ENCODE data around the gene KIAA1328. TPM values are rescaled to one million over a fixed set of nuclear protein-coding genes. Genes with fewer than 3 reads are reported as not detected.

KIAA1328 gene
- total RNA-seq, 2 donors from 2014 or later = 14.4 to 22.7 TPM

DNA sequence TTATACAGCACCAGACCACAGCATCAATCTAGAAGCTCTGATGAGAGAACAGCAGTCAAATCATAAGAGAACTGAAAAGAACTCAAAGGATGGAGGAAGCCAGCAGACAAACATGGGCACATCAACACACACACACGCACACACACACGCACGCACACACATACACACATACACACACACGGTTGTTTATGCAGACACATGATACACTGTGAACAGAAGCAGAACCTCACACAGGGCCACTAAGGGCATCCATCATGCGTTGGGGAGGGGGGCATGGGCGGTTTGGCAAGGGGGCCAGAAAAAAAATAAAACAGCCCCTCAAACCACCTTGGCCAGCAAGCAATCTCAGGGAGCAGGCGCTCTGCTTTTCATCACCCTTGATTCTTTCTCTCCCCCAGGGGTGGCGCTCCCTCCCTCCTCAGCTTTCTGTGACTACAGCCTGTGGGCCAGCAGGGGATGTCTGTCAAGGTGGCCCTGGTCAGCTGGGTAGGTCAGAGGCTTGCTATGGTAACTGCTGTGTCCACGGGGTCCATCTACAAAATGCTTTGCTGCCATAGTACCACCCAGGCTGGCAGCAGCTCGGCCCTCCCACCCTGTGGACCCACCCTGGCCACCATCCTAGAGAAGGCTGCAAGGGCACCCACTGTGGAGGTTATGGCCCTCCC lies 418.7 kb downstream of the KIAA1328 start:
- TF ChIP-seq, protein P1, sequence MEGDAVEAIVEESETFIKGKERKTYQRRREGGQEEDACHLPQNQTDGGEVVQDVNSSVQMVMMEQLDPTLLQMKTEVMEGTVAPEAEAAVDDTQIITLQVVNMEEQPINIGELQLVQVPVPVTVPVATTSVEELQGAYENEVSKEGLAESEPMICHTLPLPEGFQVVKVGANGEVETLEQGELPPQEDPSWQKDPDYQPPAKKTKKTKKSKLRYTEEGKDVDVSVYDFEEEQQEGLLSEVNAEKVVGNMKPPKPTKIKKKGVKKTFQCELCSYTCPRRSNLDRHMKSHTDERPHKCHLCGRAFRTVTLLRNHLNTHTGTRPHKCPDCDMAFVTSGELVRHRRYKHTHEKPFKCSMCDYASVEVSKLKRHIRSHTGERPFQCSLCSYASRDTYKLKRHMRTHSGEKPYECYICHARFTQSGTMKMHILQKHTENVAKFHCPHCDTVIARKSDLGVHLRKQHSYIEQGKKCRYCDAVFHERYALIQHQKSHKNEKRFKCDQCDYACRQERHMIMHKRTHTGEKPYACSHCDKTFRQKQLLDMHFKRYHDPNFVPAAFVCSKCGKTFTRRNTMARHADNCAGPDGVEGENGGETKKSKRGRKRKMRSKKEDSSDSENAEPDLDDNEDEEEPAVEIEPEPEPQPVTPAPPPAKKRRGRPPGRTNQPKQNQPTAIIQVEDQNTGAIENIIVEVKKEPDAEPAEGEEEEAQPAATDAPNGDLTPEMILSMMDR (IDR thresholded peaks at IDR 0.05) = no peak
- Histone ChIP-seq H3K4me3 (no peak overlapping the region), H3K4me1 (ENCODE audit: control insufficient read depth in 1 of 2, low read depth in 2 of 2) (no peaks in the 10 kb centered on the region), H3K27ac (no peak overlapping the region), H3K9me3 (no peaks in the 10 kb centered on the region), H3K36me3 (no peaks in the 10 kb centered on the region), H3K27me3 (replicated peaks; ENCODE audit: insufficient read depth) (no peaks in the 10 kb centered on the region)
- DNase-seq (ENCODE audit: low spot score) (no peak), ATAC-seq (ENCODE audit: insufficient number of reproducible peaks, low FRiP score, low read depth) (no peak)

DNA sequence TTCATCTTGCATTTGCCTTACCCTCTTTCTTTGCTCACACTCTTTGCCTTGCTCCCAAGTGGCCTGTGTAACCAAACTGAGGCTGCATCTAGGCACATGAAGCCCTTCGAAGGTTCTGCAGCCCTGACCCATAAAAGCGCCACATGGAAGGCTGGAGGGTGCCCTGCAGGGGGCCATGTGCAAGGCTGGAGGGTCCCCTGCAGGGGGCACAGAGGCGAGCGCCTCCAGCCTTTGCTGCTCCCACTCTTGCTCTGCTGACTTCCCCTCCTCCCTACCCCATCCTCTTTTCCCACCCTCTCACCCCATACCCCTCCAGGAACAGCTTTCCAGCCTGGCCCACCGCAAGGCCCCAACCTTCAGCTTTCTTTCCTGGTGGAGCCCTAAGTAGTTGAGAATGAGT lies 419.4 kb downstream of the KIAA1328 start:
- Histone ChIP-seq H3K4me1 (ENCODE audit: control insufficient read depth in 1 of 2, low read depth in 2 of 2) (peaks cover 0 to under 1% of the 10 kb centered on the region in 2 donors), H3K9me3 (no peaks in the 10 kb centered on the region), H3K4me3 (no peak overlapping the region), H3K27ac (no peak overlapping the region), H3K27me3 (replicated peaks; ENCODE audit: insufficient read depth) (no peaks in the 10 kb centered on the region), H3K36me3 (no peaks in the 10 kb centered on the region)
- ATAC-seq (ENCODE audit: insufficient number of reproducible peaks, low FRiP score, low read depth) (no peak), DNase-seq (ENCODE audit: low spot score) (no peak)
- TF ChIP-seq, protein P1 (IDR thresholded peaks at IDR 0.05) = no peak

DNA sequence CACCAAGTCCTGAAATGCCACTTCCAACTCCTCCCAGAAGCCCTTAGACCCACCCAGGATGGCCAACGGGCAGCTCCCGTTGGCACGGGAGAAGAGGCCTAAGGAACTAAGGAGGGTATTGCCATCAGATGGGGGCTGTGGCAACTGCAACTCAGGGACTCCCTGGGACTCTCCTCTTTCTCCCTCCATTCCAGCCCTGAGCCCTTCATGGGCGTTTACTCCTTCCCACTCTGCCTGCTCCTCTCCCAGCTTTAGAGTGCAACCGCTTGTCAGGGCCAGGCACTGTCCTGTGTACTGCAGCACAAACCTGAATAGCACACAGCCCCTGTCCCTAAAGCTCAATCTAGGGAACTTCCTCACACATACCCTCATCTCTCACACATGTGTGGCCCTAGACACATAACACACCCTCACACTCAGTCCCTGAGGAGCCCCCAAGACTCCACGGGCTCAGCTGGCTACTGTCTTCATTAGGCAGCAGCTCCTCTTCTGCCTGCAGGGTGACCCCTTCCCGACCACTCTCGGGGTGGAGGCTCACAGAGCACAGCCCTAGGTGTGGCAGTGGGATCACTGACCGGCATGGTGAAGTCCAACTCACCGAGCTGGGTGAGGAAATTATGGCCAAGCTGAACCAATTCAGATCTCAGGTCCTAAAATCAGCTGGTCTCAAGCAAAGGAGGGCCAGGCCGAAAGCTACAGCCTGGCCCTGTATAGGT lies 420.4 kb downstream of the KIAA1328 start:
- TF ChIP-seq, protein P1 (IDR thresholded peaks at IDR 0.05) = no peak
- no peaks in the 10 kb centered on the region for H3K36me3 ChIP-seq
- H3K27ac ChIP-seq = no peak overlapping the region
- no peaks in the 10 kb centered on the region for H3K27me3 ChIP-seq (replicated peaks; ENCODE audit: insufficient read depth)
- peaks cover 0 to 4% of the 10 kb centered on the region in 2 donors for H3K4me1 ChIP-seq (ENCODE audit: control insufficient read depth in 1 of 2, low read depth in 2 of 2)
- H3K4me3 ChIP-seq = no peak overlapping the region
- ATAC-seq (ENCODE audit: insufficient number of reproducible peaks, low FRiP score, low read depth) (no peak), DNase-seq (ENCODE audit: low spot score) (no peak)
- no peaks in the 10 kb centered on the region for H3K9me3 ChIP-seq

DNA sequence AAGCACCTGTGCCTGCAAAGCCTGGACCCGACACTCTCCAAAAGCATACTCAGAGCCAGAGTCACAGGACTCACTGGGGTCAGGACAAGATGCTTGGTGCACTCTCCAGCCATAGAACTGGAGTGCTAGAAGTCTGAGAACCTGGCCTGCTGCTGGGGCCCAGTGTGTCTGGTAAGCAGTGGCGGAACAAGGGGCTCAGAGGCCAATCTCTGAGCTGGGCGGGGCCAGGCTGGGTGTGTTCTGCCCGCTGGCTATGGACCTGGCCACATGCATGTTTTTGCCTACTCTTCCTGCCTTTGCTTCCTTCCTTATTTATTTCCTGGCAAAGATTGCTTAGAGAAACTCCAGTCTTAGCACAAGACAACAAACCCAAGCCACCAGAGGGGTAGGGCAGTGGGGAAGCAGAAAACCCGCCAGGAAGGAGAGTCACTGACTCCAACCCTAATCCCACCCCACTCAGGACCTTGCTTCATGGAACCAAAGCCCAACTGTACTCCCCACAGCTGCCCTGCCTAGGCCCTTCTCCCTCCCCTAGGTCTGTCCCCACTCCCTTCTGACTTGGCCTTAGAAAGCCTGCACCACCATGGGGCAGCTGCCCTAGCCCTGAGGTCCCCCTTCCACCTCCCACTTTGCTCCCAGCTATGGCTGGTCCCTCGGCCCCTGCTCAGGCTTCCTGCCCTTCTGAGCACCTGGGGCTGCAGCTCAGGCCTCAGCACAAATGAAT lies 421.1 kb downstream of the KIAA1328 start:
- H3K36me3 ChIP-seq = no peaks in the 10 kb centered on the region
- H3K27ac ChIP-seq = no peak overlapping the region
- H3K27me3 ChIP-seq (replicated peaks; ENCODE audit: insufficient read depth) = no peaks in the 10 kb centered on the region
- H3K9me3 ChIP-seq = no peaks in the 10 kb centered on the region
- peaks cover 0 to 7% of the 10 kb centered on the region in 2 donors for H3K4me1 ChIP-seq (ENCODE audit: control insufficient read depth in 1 of 2, low read depth in 2 of 2)
- TF ChIP-seq, protein P1 (IDR thresholded peaks at IDR 0.05) = no peak
- ATAC-seq (ENCODE audit: insufficient number of reproducible peaks, low FRiP score, low read depth) = no peak
- DNase-seq (ENCODE audit: low spot score) = no peak
- H3K4me3 ChIP-seq = no peak overlapping the region

DNA sequence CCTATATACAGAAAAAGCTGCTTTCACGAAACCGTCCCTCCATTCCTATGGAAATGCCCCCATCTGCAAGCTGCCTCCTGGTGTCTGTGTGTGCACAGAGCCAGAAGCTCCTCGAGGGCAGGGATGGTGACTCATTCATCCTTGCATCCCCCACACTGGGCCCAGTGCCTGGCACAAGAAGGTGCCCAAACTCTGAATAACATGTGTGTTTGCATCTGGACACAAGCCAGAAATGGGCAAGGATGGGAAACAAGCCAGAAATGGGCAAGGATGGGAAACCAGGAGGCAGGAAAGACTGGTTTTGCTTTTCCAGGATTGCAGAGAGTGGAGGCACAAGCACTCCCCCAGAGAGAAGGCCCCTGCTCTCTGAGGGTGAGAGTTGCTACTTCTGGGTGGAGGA lies 422.8 kb downstream of the KIAA1328 start:
- Histone ChIP-seq H3K4me3 (no peak overlapping the region), H3K27me3 (replicated peaks; ENCODE audit: insufficient read depth) (no peaks in the 10 kb centered on the region), H3K4me1 (ENCODE audit: control insufficient read depth in 1 of 2, low read depth in 2 of 2) (peaks cover 0 to 7% of the 10 kb centered on the region in 2 donors), H3K9me3 (no peaks in the 10 kb centered on the region), H3K27ac (no peak overlapping the region), H3K36me3 (no peaks in the 10 kb centered on the region)
- ATAC-seq (ENCODE audit: insufficient number of reproducible peaks, low FRiP score, low read depth) (no peak), DNase-seq (ENCODE audit: low spot score) (no peak)
- TF ChIP-seq, protein P1 (IDR thresholded peaks at IDR 0.05) = no peak
